ENCODE measurements around the gene BRD4. TPM values are rescaled to one million over a fixed set of nuclear protein-coding genes. Genes with fewer than 3 reads are reported as not detected.
A peak's percentile ranks its signal among the peaks of the same experiment; 100 is the strongest.
"Not testable (repeated sequence)": the region's sequence is repeated elsewhere in the genome, so short reads cannot be mapped to it uniquely, and the experiment has no call there.

BRD4 gene
- total RNA-seq, 4 donors from 2014 or later = 64.8 to 83.2 (median 73.9) TPM

GRCh38 chr19:15357906-15358305 is 25.6 kb upstream of the BRD4 start:
- no peak overlapping the region for H3K4me3 ChIP-seq
- ATAC-seq (no peak), DNase-seq (no peak)
- intact Hi-C loops (cut with DNase I; ENCODE audit: low total_unique reads) (no loop called here), in situ Hi-C loops (cut with MboI; ENCODE audit: low sequenced_read_pairs in 4 of 4) (loop anchor here in 2 of 4 donors (25.0 kb wide), 2 partner anchors 96 to 204 kb away; no protein-coding TSS in a partner anchor)
- no peaks in the 10 kb centered on the region for H3K27me3 ChIP-seq
- H3K36me3 ChIP-seq = peaks cover 0 to 88% of the 10 kb centered on the region in 2 donors
- no peaks in the 10 kb centered on the region for H3K9me3 ChIP-seq
- no peaks in the 10 kb centered on the region for H3K4me1 ChIP-seq
- TF ChIP-seq POLR2A (IDR thresholded peaks at IDR 0.05) = no peak
- H3K27ac ChIP-seq = no peak overlapping the region

GRCh38 chr19:15354566-15355296 is 22.4 kb upstream of the BRD4 start:
- Histone ChIP-seq H3K36me3 (peaks cover 0 to 65% of the 10 kb centered on the region in 2 donors), H3K27ac (peak overlapping the region in 1 of 4 donors; percentile 13), H3K4me1 (peaks cover 0 to 9% of the 10 kb centered on the region in 2 donors), H3K4me3 (no peak overlapping the region), H3K9me3 (no peaks in the 10 kb centered on the region), H3K27me3 (no peaks in the 10 kb centered on the region)
- intact Hi-C loops (cut with DNase I; ENCODE audit: low total_unique reads) = no loop called here
- DNase-seq (no peak), ATAC-seq (no peak)
- TF ChIP-seq CTCF (IDR thresholded peaks at IDR 0.05 in 4 of 5, conservative IDR thresholded peaks at IDR 0.05 in 1 of 5) = no peak
- no peak for TF ChIP-seq POLR2A (IDR thresholded peaks at IDR 0.05)
- in situ Hi-C loops (cut with MboI; ENCODE audit: low sequenced_read_pairs in 4 of 4) = loop anchor here in 2 of 4 donors (25.0 kb wide), 2 partner anchors 92 to 208 kb away; no protein-coding TSS in a partner anchor

GRCh38 chr19:15353908-15354307 is 21.6 kb upstream of the BRD4 start:
- in situ Hi-C loops (cut with MboI; ENCODE audit: low sequenced_read_pairs in 4 of 4) (loop anchor here in 2 of 4 donors (25.0 kb wide), 2 partner anchors 92 to 208 kb away; no protein-coding TSS in a partner anchor), intact Hi-C loops (cut with DNase I; ENCODE audit: low total_unique reads) (no loop called here)
- Histone ChIP-seq H3K4me1 (peaks cover 0 to 9% of the 10 kb centered on the region in 2 donors), H3K36me3 (peaks cover 0 to 57% of the 10 kb centered on the region in 2 donors), H3K9me3 (no peaks in the 10 kb centered on the region), H3K27ac (peak overlapping the region in 1 of 4 donors; percentile 79), H3K4me3 (no peak overlapping the region), H3K27me3 (no peaks in the 10 kb centered on the region)
- no peak for DNase-seq
- no peak for ATAC-seq
- TF ChIP-seq POLR2A (IDR thresholded peaks at IDR 0.05) = no peak
- no peak for TF ChIP-seq CTCF (IDR thresholded peaks at IDR 0.05 in 4 of 5, conservative IDR thresholded peaks at IDR 0.05 in 1 of 5)

- H3K27me3 ChIP-seq; H3K4me1 ChIP-seq; intact Hi-C loops (cut with DNase I; ENCODE audit: low total_unique reads); H3K4me3 ChIP-seq; H3K9me3 ChIP-seq: not testable (repeated sequence)
- DNase-seq = peak; percentile 43 to 76
- H3K36me3 ChIP-seq = peaks cover 0 to 43% of the 10 kb centered on the region in 2 donors
- H3K27ac ChIP-seq = peak overlapping the region; percentile 64 to 79 (median 72)
- in situ Hi-C loops (cut with MboI; ENCODE audit: low sequenced_read_pairs in 4 of 4) = loop anchor here in 2 of 4 donors (25.0 kb wide), 2 partner anchors 90 to 210 kb away; no protein-coding TSS in a partner anchor
- ATAC-seq = peak; percentile 64 to 76
These were observed 20.2 kb upstream of the BRD4 start for GRCh38 chr19:15352535-15352934.

GRCh38 chr19:15341328-15341727 is 9.0 kb upstream of the BRD4 start:
- in situ Hi-C loops (cut with MboI; ENCODE audit: low sequenced_read_pairs in 4 of 4); H3K36me3 ChIP-seq; intact Hi-C loops (cut with DNase I; ENCODE audit: low total_unique reads): not testable (repeated sequence)

GRCh38 chr19:15340086-15340485 is 7.7 kb upstream of the BRD4 start:
- Histone ChIP-seq H3K9me3 (no peaks in the 10 kb centered on the region), H3K27ac (no peak overlapping the region), H3K27me3 (no peaks in the 10 kb centered on the region), H3K4me3 (no peak overlapping the region), H3K4me1 (peaks cover 20 to 22% of the 10 kb centered on the region in 2 donors), H3K36me3 (no peaks in the 10 kb centered on the region)
- ATAC-seq (no peak), DNase-seq (no peak)
- intact Hi-C loops (cut with DNase I; ENCODE audit: low total_unique reads) = no loop called here
- TF ChIP-seq POLR2A (IDR thresholded peaks at IDR 0.05) (no peak), CTCF (IDR thresholded peaks at IDR 0.05 in 4 of 5, conservative IDR thresholded peaks at IDR 0.05 in 1 of 5) (no peak)
- in situ Hi-C loops (cut with MboI; ENCODE audit: low sequenced_read_pairs in 4 of 4) = no loop called here

More at GRCh38 chr19:15341328-15341727, 9.0 kb upstream of the BRD4 start:
- H3K4me3 ChIP-seq, DNase-seq, H3K27ac ChIP-seq, H3K27me3 ChIP-seq, H3K9me3 ChIP-seq, ATAC-seq: not testable (repeated sequence)
- H3K4me1 ChIP-seq = peaks cover 8 to 11% of the 10 kb centered on the region in 2 donors

All from gastrocnemius medialis (tissue), 4 donors.